Kidney (tissue), 14 donors: Measurements from ENCODE around the gene MC4R. TPM values are rescaled to one million over a fixed set of nuclear protein-coding genes. Genes with fewer than 3 reads are reported as not detected.

Experiments used
- DNase-seq, 5 donors: peaks; one replicate each; pipeline ENCODE4 v3.0.0-alpha.2; 2013 to 2020
- FAIRE-seq: peaks from 2 replicates; lab custom pipeline; 2012; peaks lifted over from hg19 to GRCh38; lab: Jason Lieb, UNC
- H3K27ac ChIP-seq, 2 donors: one replicate each; pipeline ENCODE4 v1.7.0; 2013; ENCODE audit warnings: low read depth in 2 of 2, low read length in 2 of 2, inconsistent platforms in 1 of 2
- H3K27me3 ChIP-seq: one replicate; pipeline ENCODE4 v1.7.1; 2013; ENCODE audit warnings: low read length, inconsistent platforms; ENCODE audit not compliant: control insufficient read depth, insufficient read depth
- H3K36me3 ChIP-seq, 3 donors: one replicate each; pipeline versions ENCODE4 v1.7.0 to v1.7.1; 2013; ENCODE audit warnings: low read length in 3 of 3, control low read depth in 1 of 3, inconsistent platforms in 1 of 3; ENCODE audit not compliant: insufficient read depth in 3 of 3, control insufficient read depth in 2 of 3
- H3K4me1 ChIP-seq, 3 donors: one replicate each; pipeline versions ENCODE4 v1.7.0 to v1.7.1; 2013; ENCODE audit warnings: low read length in 3 of 3, inconsistent platforms in 1 of 3, low read depth in 1 of 3; ENCODE audit not compliant: control insufficient read depth in 2 of 3, insufficient read depth in 2 of 3
- H3K4me3 ChIP-seq, 3 donors: one replicate each; pipeline versions ENCODE4 v1.7.0 to v1.8.1; 2013; ENCODE audit warnings: low read length in 3 of 3, control low read depth in 1 of 3, inconsistent platforms in 1 of 3
- H3K9ac ChIP-seq, 3 donors: one replicate each; pipeline versions ENCODE4 v1.7.0 to v1.7.1; 2013; ENCODE audit warnings: low read length in 3 of 3, control low read depth in 1 of 3, inconsistent platforms in 1 of 3
- H3K9me3 ChIP-seq, 3 donors: one replicate each; pipeline versions ENCODE4 v1.7.0 to v1.7.1; 2013; ENCODE audit warnings: low read length in 3 of 3, control low read depth in 1 of 3, inconsistent platforms in 1 of 3; ENCODE audit not compliant: control insufficient read depth in 2 of 3, insufficient read depth in 1 of 3
- CTCF ChIP-seq: IDR thresholded peaks from 3 replicates; pipeline ENCODE4 v1.5.1; 2012; ENCODE audit warnings: mild to moderate bottlenecking, moderate library complexity, borderline replicate concordance; ENCODE audit not compliant: insufficient read depth; ENCODE audit errors: extremely low read depth
- intact Hi-C: fragments of 100-400 bp; cut with DNase I; formaldehyde crosslinking; loops from one replicate; pipeline ENCODE4 v1.11.1; 2022
- polyA plus RNA-seq: library from polyadenylated mRNA; stranded (reverse); fragments of 350-450 nt; fragmentation: Illumina TruSeq; extraction: RNeasy Lipid Tissue Mini Kit (QIAGEN cat#74804); gene quantifications from one replicate; pipeline ENCODE4 v1.2.3, GENCODE V29; 2014; ENCODE audit warnings: low read depth, low replicate concordance; ENCODE audit not compliant: insufficient read depth
- total RNA-seq: library from RNA; stranded (reverse); fragmentation: NEBNext Ultra II Directional; extraction: Animal tissue kit (Norgen Biotek cat#: 25700); gene quantifications from one replicate; pipeline ENCODE4 v1.2.1, GENCODE V29; 2021
- donor health status: control.
- donor health status: control.
- donor health status: control.
- donor health status: control.
- donor health status: control.
- donor health status: DM: yes; HTN: yes; CAD: no.
- donor health status: Normal renal cell carcinoma (clear cell type).

MC4R gene
- total and polyA plus RNA-seq, 2 donors from 2014 or later: 0.19 TPM; not detected in 1

DNA sequence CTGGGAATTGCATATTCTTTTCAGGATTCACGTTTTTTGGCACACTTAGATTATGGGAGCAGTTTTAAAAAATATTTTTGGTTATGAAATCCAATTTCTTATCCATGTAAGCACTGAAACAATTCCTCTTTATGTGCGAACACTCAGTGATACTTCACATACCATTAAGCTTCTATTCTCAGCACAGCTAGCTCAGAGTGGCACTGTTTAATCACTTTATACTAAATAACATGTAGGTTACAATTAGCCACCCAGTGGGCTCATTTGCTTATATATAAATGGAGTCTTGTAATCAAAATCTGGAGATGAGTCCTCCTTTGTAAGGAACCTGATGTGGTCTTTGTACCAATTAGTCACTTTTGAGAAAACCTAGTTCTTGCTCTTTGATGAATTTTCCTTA, 11.3 kb upstream of the MC4R start:
- no peak for TF ChIP-seq CTCF
- Histone ChIP-seq H3K9ac (no peak overlapping the region), H3K9me3 (no peaks in the 10 kb centered on the region), H3K36me3 (no peaks in the 10 kb centered on the region), H3K4me1 (no peaks in the 10 kb centered on the region), H3K27me3 (no peaks in the 10 kb centered on the region), H3K27ac (no peak overlapping the region), H3K4me3 (no peak overlapping the region)
- intact Hi-C loops: no loop called here
- DNase-seq: no peak
- FAIRE-seq: no peak

- H3K27me3 ChIP-seq: no peaks in the 10 kb centered on the region
- H3K4me1 ChIP-seq: no peaks in the 10 kb centered on the region
- intact Hi-C loops: no loop called here
- H3K9ac ChIP-seq: no peak overlapping the region
- no peaks in the 10 kb centered on the region for H3K36me3 ChIP-seq
- H3K27ac ChIP-seq: no peak overlapping the region
- no peak for FAIRE-seq
- no peak for TF ChIP-seq CTCF
- no peak overlapping the region for H3K4me3 ChIP-seq
- DNase-seq: no peak
- H3K9me3 ChIP-seq: no peaks in the 10 kb centered on the region
These were observed 5.3 kb upstream of the MC4R start for GRCh38 chr18:60377778-60378469.

DNA sequence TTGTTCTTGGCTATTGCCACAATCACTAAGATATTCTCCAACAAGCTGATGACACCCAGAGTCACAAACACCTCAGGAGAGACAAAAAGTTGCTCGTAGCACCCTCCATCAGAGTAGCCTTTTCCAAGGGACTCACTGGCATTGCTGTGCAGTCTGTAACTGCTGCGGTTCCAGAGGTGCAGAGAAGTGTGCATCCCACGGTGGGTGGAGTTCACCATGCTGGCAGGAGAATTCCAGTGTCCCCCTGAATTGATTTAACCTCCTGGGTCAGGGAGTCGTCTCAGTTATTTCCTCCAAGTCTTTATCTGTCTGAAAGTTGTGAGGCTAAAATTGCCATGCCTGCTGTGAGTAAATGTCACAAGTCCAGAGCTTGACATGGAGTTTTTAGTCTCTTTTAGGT, 443 bp downstream of the MC4R start:
- intact Hi-C loops: no loop called here
- Histone ChIP-seq H3K4me3 (no peak overlapping the region), H3K27me3 (no peaks in the 10 kb centered on the region), H3K9me3 (no peaks in the 10 kb centered on the region), H3K9ac (no peak overlapping the region), H3K27ac (no peak overlapping the region), H3K36me3 (no peaks in the 10 kb centered on the region), H3K4me1 (no peaks in the 10 kb centered on the region)
- no peak for TF ChIP-seq CTCF
- FAIRE-seq (no peak), DNase-seq (peak in 3 of 5 donors; percentile 15 to 34 (median 32))

GRCh38 chr18:60358516-60358915, 14.1 kb downstream of the MC4R start:
- Histone ChIP-seq H3K27me3 (no peaks in the 10 kb centered on the region), H3K9ac (no peak overlapping the region), H3K4me3 (no peak overlapping the region), H3K27ac (no peak overlapping the region), H3K4me1 (no peaks in the 10 kb centered on the region), H3K9me3 (no peaks in the 10 kb centered on the region), H3K36me3 (no peaks in the 10 kb centered on the region)
- intact Hi-C loops: no loop called here
- no peak for FAIRE-seq
- TF ChIP-seq CTCF: no peak
- DNase-seq: no peak
